PC-9 (cell line): ENCODE measurements around the gene LRIG1.

Source experiments
- CTCF ChIP-seq: fragments of 200-600 bp; sonication (generic); conservative IDR thresholded peaks from 2 replicates; pipeline ENCODE4 v1.6.1; 2017; ENCODE audit warnings: mixed run types, antibody characterized with exemption, mild to moderate bottlenecking, moderate library complexity
- EZH2 ChIP-seq: fragments of 200-600 bp; sonication (generic); IDR thresholded peaks from 2 replicates; pipeline ENCODE4 v1.8.0; 2017; ENCODE audit warnings: antibody characterized with exemption, low read depth

- TF ChIP-seq CTCF: no peak
- TF ChIP-seq EZH2: no peak
Observed at GRCh38 chr3:66431494-66431893, 69.3 kb downstream of the LRIG1 start.
